Keratinocyte (primary cell): ENCODE measurements around the gene BARX2.

Source experiments
- CTCF ChIP-seq, 3 experiments: IDR thresholded peaks in 1 of 3; conservative IDR thresholded peaks in 1 of 3; optimal IDR thresholded peaks in 1 of 3; 2 replicates in 2 of 3; 3 replicates in 1 of 3; pipeline versions ENCODE3 to v1.5.1; 2011; ENCODE audit warnings: low read length in 3 of 3, mild to moderate bottlenecking in 3 of 3, moderate library complexity in 2 of 3, control low read depth in 1 of 3, inconsistent platforms in 1 of 3; ENCODE audit not compliant: insufficient read depth in 2 of 3; ENCODE audit errors: extremely low read depth in 1 of 3
- EZH2 ChIP-seq: IDR thresholded peaks from one replicate; pipeline ENCODE4 v1.6.1; 2012; ENCODE audit warnings: inconsistent platforms, mild to moderate bottlenecking, low read length, moderate library complexity

- TF ChIP-seq CTCF (optimal IDR thresholded peaks at IDR 0.05 in 1 of 3, IDR thresholded peaks at IDR 0.05 in 1 of 3, conservative IDR thresholded peaks at IDR 0.05 in 1 of 3; ENCODE audit: extremely low read depth in 1 of 3, insufficient read depth in 2 of 3, low read length in 3 of 3): no peak
- TF ChIP-seq EZH2: no peak
These were observed 1.2 kb downstream of the BARX2 start for GRCh38 chr11:129376658-129377341.
